ENCODE measurements around the gene SMCO1.
"Not testable (repeated sequence)": the region's sequence is repeated elsewhere in the genome, so short reads cannot be mapped to it uniquely, and the experiment has no call there.

Gene SMCO1

GRCh38 chr3:196513697-196514349, 1.3 kb downstream of the SMCO1 start:
- no peaks in the 10 kb centered on the region for H3K79me1 ChIP-seq (ENCODE audit: low read length)
- no peak overlapping the region for H4K91ac ChIP-seq (ENCODE audit: low read depth, low read length)

DNA sequence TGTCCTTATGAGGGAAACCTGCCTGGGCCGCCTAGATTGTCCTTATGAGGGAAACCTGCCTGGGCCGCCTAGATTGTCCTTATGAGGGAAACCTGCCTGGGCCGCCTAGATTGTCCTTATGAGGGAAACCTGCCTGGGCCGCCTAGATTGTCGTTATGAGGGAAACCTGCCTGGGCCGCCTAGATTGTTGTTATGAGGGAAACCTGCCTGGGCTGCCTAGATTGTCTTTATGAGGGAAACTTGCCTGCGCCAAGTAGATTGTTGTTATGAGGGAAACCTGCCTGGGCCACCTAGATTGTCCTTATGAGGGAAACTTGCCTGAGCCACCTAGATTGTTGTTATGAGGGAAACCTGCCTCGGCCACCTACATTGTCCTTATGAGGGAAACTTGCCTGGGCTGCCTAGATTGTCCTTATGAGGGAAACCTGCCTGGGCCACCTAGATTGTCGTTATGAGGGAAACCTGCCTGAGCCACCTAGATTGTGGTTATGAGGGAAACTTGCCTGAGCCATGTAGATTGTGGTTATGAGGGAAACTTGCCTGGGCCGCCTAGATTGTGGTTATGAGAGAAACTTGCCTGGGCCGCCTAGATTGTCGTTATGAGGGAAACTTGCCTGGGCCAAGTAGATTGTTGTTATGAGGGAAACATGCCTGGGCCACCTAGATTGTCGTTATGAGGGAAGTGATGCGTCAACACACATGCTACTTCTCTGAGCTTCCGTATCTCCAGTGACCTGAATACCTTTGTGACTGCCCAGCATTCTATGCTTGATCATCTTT, 3.3 kb downstream of the SMCO1 start:
- no CpG with 5 or more reads among the region's 15 CpGs for WGBS (ENCODE audit: extremely low coverage, insufficient coverage, insufficient read length)
- not testable (repeated sequence) for H3K27ac ChIP-seq (ENCODE audit: low read depth, low read length); H2BK12ac ChIP-seq (ENCODE audit: low read length); H3K23ac ChIP-seq (ENCODE audit: low read length); H3K36me3 ChIP-seq (ENCODE audit: control insufficient read depth in 1 of 2, insufficient read depth in 2 of 2, low read length in 2 of 2); H4K91ac ChIP-seq (ENCODE audit: low read depth, low read length); H2BK120ac ChIP-seq (ENCODE audit: insufficient read depth, low read length, poor library complexity); H3K14ac ChIP-seq (ENCODE audit: low read length); H3K4me2 ChIP-seq (ENCODE audit: low read length); H2AFZ ChIP-seq (ENCODE audit: insufficient read depth, low read length, poor library complexity); H3K18ac ChIP-seq (ENCODE audit: low read length); H3K4me3 ChIP-seq (ENCODE audit: low read depth, low read length); H3K79me2 ChIP-seq (ENCODE audit: control insufficient read depth, insufficient read depth, low read length, poor library complexity); H2BK5ac ChIP-seq (ENCODE audit: low read depth, low read length, poor library complexity); H4K12ac ChIP-seq (ENCODE audit: low read depth, low read length); H2AK5ac ChIP-seq (ENCODE audit: low read length); H3K79me1 ChIP-seq (ENCODE audit: low read length); H4K8ac ChIP-seq (ENCODE audit: low read depth, low read length); DNase-seq; H3K9me3 ChIP-seq (ENCODE audit: insufficient read depth, low read depth, low read length); H3K27me3 ChIP-seq (ENCODE audit: insufficient read depth, low read length); H3K4ac ChIP-seq (ENCODE audit: low read depth, low read length); H3K9ac ChIP-seq (ENCODE audit: low read length); H3K4me1 ChIP-seq (ENCODE audit: control insufficient read depth in 1 of 2, insufficient read depth in 2 of 2, low read length in 2 of 2)

More at GRCh38 chr3:196513697-196514349, 1.3 kb downstream of the SMCO1 start:
- Histone ChIP-seq H2BK120ac (ENCODE audit: insufficient read depth, low read length, poor library complexity) (no peak overlapping the region), H3K4me2 (ENCODE audit: low read length) (no peak overlapping the region), H2AFZ (ENCODE audit: insufficient read depth, low read length, poor library complexity) (no peak overlapping the region), H3K36me3 (ENCODE audit: control insufficient read depth in 1 of 2, insufficient read depth in 2 of 2, low read length in 2 of 2) (no peaks in the 10 kb centered on the region), H3K4ac (ENCODE audit: low read depth, low read length) (no peak overlapping the region), H3K18ac (ENCODE audit: low read length) (no peak overlapping the region), H3K14ac (ENCODE audit: low read length) (no peak overlapping the region), H3K4me3 (ENCODE audit: low read depth, low read length) (no peak overlapping the region), H4K12ac (ENCODE audit: low read depth, low read length) (no peak overlapping the region), H3K9me3 (ENCODE audit: insufficient read depth, low read depth, low read length) (peaks cover 7% of the 10 kb centered on the region), H4K8ac (ENCODE audit: low read depth, low read length) (no peak overlapping the region), H3K4me1 (ENCODE audit: control insufficient read depth in 1 of 2, insufficient read depth in 2 of 2, low read length in 2 of 2) (no peaks in the 10 kb centered on the region), H3K27me3 (ENCODE audit: insufficient read depth, low read length) (no peaks in the 10 kb centered on the region), H3K23ac (ENCODE audit: low read length) (no peak overlapping the region), H2BK5ac (ENCODE audit: low read depth, low read length, poor library complexity) (no peak overlapping the region), H3K9ac (ENCODE audit: low read length) (no peak overlapping the region), H3K27ac (ENCODE audit: low read depth, low read length) (no peak overlapping the region), H2AK5ac (ENCODE audit: low read length) (no peak overlapping the region), H3K79me2 (ENCODE audit: control insufficient read depth, insufficient read depth, low read length, poor library complexity) (no peaks in the 10 kb centered on the region), H2BK12ac (ENCODE audit: low read length) (no peak overlapping the region)
- WGBS (ENCODE audit: extremely low coverage, insufficient coverage, insufficient read length), result 100% methylated on average over 1 of the region's 8 CpGs
- no peak for DNase-seq

GRCh38 chr3:196511108-196511507, 4.0 kb downstream of the SMCO1 start:
- not testable (repeated sequence) for H3K23ac ChIP-seq (ENCODE audit: low read length); H3K14ac ChIP-seq (ENCODE audit: low read length); H3K27me3 ChIP-seq (ENCODE audit: insufficient read depth, low read length); H3K4me2 ChIP-seq (ENCODE audit: low read length); H2BK5ac ChIP-seq (ENCODE audit: low read depth, low read length, poor library complexity); H2BK120ac ChIP-seq (ENCODE audit: insufficient read depth, low read length, poor library complexity); H3K79me1 ChIP-seq (ENCODE audit: low read length); H4K91ac ChIP-seq (ENCODE audit: low read depth, low read length); H2AK5ac ChIP-seq (ENCODE audit: low read length); H3K9ac ChIP-seq (ENCODE audit: low read length); H4K12ac ChIP-seq (ENCODE audit: low read depth, low read length); H3K27ac ChIP-seq (ENCODE audit: low read depth, low read length); H3K4me1 ChIP-seq (ENCODE audit: control insufficient read depth in 1 of 2, insufficient read depth in 2 of 2, low read length in 2 of 2); H3K18ac ChIP-seq (ENCODE audit: low read length); H3K79me2 ChIP-seq (ENCODE audit: control insufficient read depth, insufficient read depth, low read length, poor library complexity); H3K36me3 ChIP-seq (ENCODE audit: control insufficient read depth in 1 of 2, insufficient read depth in 2 of 2, low read length in 2 of 2); H3K4me3 ChIP-seq (ENCODE audit: low read depth, low read length); DNase-seq; H2AFZ ChIP-seq (ENCODE audit: insufficient read depth, low read length, poor library complexity); H3K9me3 ChIP-seq (ENCODE audit: insufficient read depth, low read depth, low read length); H4K8ac ChIP-seq (ENCODE audit: low read depth, low read length); H2BK12ac ChIP-seq (ENCODE audit: low read length); H3K4ac ChIP-seq (ENCODE audit: low read depth, low read length)
- WGBS (ENCODE audit: extremely low coverage, insufficient coverage, insufficient read length), result no CpG with 5 or more reads among the region's 1 CpG

- Histone ChIP-seq H2BK120ac (ENCODE audit: insufficient read depth, low read length, poor library complexity) (no peak overlapping the region), H3K18ac (ENCODE audit: low read length) (no peak overlapping the region), H3K27me3 (ENCODE audit: insufficient read depth, low read length) (no peaks in the 10 kb centered on the region), H3K9ac (ENCODE audit: low read length) (no peak overlapping the region), H2BK5ac (ENCODE audit: low read depth, low read length, poor library complexity) (no peak overlapping the region), H3K36me3 (ENCODE audit: control insufficient read depth in 1 of 2, insufficient read depth in 2 of 2, low read length in 2 of 2) (no peaks in the 10 kb centered on the region), H2AK5ac (ENCODE audit: low read length) (no peak overlapping the region), H2BK12ac (ENCODE audit: low read length) (no peak overlapping the region), H4K12ac (ENCODE audit: low read depth, low read length) (no peak overlapping the region), H4K91ac (ENCODE audit: low read depth, low read length) (no peak overlapping the region), H2AFZ (ENCODE audit: insufficient read depth, low read length, poor library complexity) (no peak overlapping the region), H3K23ac (ENCODE audit: low read length) (no peak overlapping the region), H3K4me2 (ENCODE audit: low read length) (no peak overlapping the region), H3K14ac (ENCODE audit: low read length) (no peak overlapping the region), H3K27ac (ENCODE audit: low read depth, low read length) (no peak overlapping the region), H4K8ac (ENCODE audit: low read depth, low read length) (no peak overlapping the region), H3K79me1 (ENCODE audit: low read length) (peaks cover 21% of the 10 kb centered on the region), H3K4ac (ENCODE audit: low read depth, low read length) (no peak overlapping the region), H3K79me2 (ENCODE audit: control insufficient read depth, insufficient read depth, low read length, poor library complexity) (peaks cover 15% of the 10 kb centered on the region), H3K4me1 (ENCODE audit: control insufficient read depth in 1 of 2, insufficient read depth in 2 of 2, low read length in 2 of 2) (peaks cover 0 to 1% of the 10 kb centered on the region in 2 experiments), H3K4me3 (ENCODE audit: low read depth, low read length) (no peak overlapping the region), H3K9me3 (ENCODE audit: insufficient read depth, low read depth, low read length) (no peaks in the 10 kb centered on the region)
- no CpG with 5 or more reads among the region's 8 CpGs for WGBS (ENCODE audit: extremely low coverage, insufficient coverage, insufficient read length)
- no peak for DNase-seq
These were observed 8.5 kb downstream of the SMCO1 start for GRCh38 chr3:196506687-196507086.
